GM12872 (cell line): ENCODE data around the gene FUT1.

Source experiments
- TF ChIP-seq, protein P1 (sequence below): IDR thresholded peaks from 3 replicates; pipeline ENCODE4 v1.5.1; 2011; ENCODE audit warnings: low read depth, mild to moderate bottlenecking, low read length, moderate library complexity; ENCODE audit not compliant: insufficient read depth

The FUT1 gene

DNA sequence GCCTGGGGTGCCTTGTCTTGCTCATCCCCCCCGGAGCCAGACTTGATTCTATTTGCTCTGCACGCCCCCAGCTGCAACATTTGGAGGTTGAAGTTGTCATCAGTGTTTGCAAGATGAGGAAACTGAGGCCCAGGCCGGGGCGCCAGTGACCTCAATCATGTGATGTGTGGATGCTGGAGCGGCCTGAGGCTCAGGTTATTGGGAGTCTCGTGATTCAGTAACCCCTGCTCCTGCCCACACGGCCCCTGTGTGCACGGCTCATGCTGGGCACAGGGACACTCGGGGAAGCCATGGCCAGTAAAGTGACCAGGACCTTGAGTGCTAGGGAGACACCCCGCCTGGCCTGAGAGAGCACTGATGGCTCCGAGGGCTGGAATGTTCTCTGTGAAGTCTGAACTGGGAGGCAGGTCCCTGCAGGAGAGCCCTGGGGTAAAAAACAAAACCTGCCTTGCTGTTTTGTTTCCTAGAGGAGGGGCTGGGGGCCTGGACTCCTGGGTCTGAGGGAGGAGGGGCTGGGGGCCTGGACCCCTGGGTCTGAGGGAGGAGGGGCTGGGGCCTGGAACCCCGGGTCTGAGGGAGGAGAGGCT is 4.7 kb upstream of the FUT1 start:
- TF ChIP-seq, protein P1, sequence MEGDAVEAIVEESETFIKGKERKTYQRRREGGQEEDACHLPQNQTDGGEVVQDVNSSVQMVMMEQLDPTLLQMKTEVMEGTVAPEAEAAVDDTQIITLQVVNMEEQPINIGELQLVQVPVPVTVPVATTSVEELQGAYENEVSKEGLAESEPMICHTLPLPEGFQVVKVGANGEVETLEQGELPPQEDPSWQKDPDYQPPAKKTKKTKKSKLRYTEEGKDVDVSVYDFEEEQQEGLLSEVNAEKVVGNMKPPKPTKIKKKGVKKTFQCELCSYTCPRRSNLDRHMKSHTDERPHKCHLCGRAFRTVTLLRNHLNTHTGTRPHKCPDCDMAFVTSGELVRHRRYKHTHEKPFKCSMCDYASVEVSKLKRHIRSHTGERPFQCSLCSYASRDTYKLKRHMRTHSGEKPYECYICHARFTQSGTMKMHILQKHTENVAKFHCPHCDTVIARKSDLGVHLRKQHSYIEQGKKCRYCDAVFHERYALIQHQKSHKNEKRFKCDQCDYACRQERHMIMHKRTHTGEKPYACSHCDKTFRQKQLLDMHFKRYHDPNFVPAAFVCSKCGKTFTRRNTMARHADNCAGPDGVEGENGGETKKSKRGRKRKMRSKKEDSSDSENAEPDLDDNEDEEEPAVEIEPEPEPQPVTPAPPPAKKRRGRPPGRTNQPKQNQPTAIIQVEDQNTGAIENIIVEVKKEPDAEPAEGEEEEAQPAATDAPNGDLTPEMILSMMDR: no peak

DNA sequence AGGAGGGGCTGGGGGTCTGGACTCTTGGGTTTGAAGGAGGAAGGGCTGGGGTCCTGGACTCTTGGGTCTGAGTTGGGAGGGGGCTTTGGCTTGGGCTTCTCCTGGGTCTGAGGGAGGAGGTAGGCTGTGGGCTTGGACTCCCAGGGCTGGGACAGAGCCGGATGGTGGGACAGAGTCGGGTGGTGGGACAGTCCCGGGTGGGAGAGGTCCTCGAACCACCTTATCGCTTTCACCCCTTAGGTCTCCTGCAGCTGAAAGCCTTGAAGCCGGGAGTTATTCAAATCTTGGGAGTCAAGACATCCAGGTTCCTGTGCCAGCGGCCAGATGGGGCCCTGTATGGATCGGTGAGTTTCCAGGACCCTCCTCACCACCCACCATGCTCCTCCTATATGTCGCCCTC is 4.2 kb upstream of the FUT1 start:
- TF ChIP-seq, protein P1: no peak

DNA sequence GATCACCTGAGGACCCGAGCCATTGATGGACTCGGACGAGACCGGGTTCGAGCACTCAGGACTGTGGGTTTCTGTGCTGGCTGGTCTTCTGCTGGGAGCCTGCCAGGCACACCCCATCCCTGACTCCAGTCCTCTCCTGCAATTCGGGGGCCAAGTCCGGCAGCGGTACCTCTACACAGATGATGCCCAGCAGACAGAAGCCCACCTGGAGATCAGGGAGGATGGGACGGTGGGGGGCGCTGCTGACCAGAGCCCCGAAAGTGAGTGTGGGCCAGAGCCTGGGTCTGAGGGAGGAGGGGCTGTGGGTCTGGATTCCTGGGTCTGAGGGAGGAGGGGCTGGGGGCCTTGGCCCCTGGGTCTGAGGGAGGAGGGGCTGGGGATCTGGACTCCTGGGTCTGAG is 3.8 kb upstream of the FUT1 start:
- TF ChIP-seq, protein P1: no peak

DNA sequence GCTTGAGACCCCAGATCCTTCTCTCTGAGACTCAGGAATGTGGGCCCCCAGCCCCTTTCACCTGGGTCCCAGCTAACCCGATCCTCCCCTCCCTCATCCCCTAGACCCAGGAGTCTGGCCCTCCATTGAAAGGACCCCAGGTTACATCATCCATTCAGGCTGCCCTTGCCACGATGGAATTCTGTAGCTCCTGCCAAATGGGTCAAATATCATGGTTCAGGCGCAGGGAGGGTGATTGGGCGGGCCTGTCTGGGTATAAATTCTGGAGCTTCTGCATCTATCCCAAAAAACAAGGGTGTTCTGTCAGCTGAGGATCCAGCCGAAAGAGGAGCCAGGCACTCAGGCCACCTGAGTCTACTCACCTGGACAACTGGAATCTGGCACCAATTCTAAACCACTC is 3.3 kb upstream of the FUT1 start:
- TF ChIP-seq, protein P1: no peak

DNA sequence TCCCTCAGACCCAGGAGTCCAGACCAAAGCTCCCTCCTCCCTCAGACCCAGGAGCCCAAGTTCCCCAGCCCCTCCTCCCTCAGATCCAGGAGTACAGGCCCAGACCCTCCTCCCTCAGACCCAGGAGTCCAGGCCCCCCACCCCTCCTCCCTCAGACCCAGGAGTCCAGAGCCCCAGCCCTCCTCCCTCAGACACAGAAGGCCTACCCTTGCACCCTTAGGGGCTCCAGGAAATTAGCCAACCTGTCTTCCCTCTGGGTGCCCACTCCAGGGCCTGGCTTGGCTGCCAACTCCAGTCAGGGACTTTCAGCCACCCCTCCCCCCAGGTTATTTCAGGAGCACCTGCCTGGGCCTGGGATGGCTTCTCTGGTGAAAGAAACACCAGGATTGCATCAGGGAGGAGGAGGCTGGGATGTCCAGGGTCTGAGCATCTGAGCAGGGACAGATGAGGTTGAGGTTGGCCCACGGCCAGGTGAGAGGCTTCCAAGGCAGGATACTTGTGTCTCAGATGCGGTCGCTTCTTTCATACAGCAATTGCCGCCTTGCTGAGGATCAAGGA is 2.7 kb upstream of the FUT1 start, which contains the start of gene FGF21:
Gene FGF21, plus strand, starts transcription at position 441 of the 558 bp plus-strand sequence. CDS start 713 bp downstream, outside the sequence.
- TF ChIP-seq, protein P1: no peak

DNA sequence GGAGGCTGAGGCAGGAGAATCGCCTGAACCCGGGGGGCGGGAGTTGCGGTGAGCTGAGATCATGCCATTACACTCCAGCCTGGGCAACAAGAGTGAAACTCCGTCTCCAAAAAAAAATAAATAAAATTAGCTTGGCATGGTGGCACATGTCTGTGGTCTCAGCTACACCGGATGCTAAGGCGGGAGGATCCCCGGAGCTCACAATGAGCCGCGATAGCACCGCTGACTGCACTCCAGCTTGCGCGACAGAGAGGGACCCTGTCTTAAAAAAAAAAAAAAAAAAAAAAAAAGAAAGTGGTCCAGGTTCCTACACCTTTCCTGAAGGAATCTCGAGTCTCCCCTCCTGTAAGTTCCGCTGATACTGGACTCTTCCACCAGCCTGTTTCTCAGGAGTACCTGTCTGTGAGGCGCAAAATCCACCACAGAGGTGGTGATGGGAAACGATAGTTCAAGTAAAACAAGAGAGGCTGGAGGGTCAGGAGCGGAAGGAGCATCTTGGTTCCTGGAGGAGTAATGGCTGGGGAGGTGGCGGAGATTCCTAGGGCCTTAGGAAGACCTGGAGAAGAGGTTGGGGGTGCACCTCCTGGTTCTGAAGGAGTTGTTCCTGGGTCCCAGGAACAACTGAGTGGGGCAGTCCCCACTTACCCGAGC is 471 bp downstream of the FUT1 start:
- TF ChIP-seq, protein P1: no peak

DNA sequence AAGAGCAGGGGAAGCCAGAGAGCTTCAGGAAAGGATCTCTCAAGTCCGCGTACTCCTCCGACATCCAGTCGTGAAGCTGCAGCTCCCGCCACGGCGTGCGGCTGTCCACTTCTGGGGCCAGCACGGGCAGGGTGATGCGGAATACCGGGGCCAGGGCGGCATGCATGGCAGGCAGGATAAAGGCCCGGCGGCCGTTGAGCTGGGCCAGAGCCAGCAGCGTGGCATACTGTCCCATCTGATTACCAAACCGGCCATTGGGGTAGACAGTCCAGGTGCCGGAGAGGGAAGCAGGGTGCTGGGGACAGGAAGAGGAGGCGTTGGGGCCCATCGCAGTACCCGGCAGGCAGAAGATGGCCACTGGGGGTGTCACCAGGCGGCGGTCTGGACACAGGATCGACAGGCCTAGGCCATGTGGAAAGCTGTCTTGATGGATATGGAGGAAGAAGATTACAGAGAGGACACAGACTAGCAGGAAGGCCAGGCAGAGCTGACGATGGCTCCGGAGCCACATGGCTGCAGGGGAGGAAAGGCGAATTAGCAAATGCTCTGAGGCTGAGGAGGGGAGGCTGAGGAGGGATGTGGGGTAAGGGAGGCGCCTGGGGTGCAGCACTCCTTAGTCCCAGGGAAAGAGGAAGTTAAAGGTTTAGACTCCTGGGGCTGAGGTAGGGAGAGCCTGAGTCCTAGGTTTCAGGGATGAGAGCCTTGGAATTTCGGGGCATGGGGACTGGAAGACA is 1.5 kb downstream of the FUT1 start:
- TF ChIP-seq, protein P1: no peak
